ENCODE results near the gene AP3S2. TPM values are rescaled to one million over a fixed set of nuclear protein-coding genes. Genes with fewer than 3 reads are reported as not detected.
A peak's percentile ranks its signal among the peaks of the same experiment; 100 is the strongest.

AP3S2 gene
- total and polyA plus RNA-seq, 10 donors: 5.4 to 54.9 (median 33.8) TPM

DNA sequence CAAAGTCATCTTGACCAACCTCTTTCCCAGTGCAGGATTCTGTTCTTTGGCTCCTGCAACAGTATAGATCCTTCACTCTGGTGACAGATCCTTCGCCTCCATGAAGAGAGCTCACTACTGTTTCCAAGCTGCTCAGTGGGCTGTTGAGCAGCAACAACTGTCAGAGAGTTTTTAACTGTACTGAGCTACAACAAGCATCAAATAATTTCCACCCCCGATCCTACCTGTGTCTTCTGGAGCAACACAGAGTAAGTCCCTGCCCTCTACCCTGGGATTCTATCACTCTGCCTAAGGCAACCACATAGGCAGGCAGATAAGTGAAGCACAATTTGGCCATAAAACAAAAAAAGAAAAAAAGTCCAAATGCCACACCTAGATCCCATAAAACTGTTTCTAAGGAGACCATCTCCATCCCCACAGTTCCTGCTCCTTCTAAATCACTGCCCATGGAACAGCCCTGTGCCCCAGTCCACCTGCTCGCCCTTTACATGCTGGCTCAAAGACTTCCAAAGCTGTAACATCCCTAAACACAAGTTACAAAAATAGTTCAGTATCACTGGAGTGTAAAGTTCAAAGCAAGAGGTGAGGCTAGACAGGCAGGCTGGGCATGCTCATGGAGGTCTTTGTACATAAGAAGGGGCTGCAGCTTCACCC lies 41.3 kb downstream of the AP3S2 start:
- DNase-seq: no peak
- intact Hi-C loops (cut with DNase I; ENCODE audit: low total_unique reads): no loop called here
- Histone ChIP-seq H3K27ac (peak overlapping the region in 3 of 8 donors; percentile 32 to 72 (median 60)), H3K4me3 (no peak overlapping the region), H3K4me1 (peaks cover 0 to 54% (median 22%) of the 10 kb centered on the region in 6 donors), H3K36me3 (peaks cover 0 to 60% (median 15%) of the 10 kb centered on the region in 6 donors), H3K27me3 (replicated peaks in 1 of 7) (no peaks in the 10 kb centered on the region), H3K9me3 (no peaks in the 10 kb centered on the region)
- TF ChIP-seq CTCF (IDR thresholded peaks at IDR 0.05 in 8 of 11, conservative IDR thresholded peaks at IDR 0.05 in 3 of 11): no peak
- no peak for TF ChIP-seq POLR2A (IDR thresholded peaks at IDR 0.05)
- TF ChIP-seq POLR2AphosphoS5 (IDR thresholded peaks at IDR 0.05): no peak
- 94 to 97% (median 95%) methylated on average over 3 of the region's 3 CpGs for WGBS, 5 donors

- no peak for TF ChIP-seq POLR2A (IDR thresholded peaks at IDR 0.05)
- TF ChIP-seq POLR2AphosphoS5 (IDR thresholded peaks at IDR 0.05): no peak
- TF ChIP-seq CTCF (IDR thresholded peaks at IDR 0.05 in 8 of 11, conservative IDR thresholded peaks at IDR 0.05 in 3 of 11): no peak
- DNase-seq: no peak
- Histone ChIP-seq H3K27me3 (replicated peaks in 1 of 7) (no peaks in the 10 kb centered on the region), H3K9me3 (no peaks in the 10 kb centered on the region), H3K4me3 (no peak overlapping the region), H3K36me3 (peaks cover 0 to 58% (median 12%) of the 10 kb centered on the region in 6 donors), H3K27ac (peak overlapping the region in 5 of 8 donors; percentile 32 to 72 (median 55)), H3K4me1 (peaks cover 0 to 54% (median 22%) of the 10 kb centered on the region in 6 donors)
- intact Hi-C loops (cut with DNase I; ENCODE audit: low total_unique reads): no loop called here
- WGBS, 5 donors: 71 to 81% (median 77%) methylated on average over 5 of the region's 5 CpGs
These were observed 42.0 kb downstream of the AP3S2 start for GRCh38 chr15:89851673-89852341.

GRCh38 chr15:89848970-89849292 lies 44.9 kb downstream of the AP3S2 start:
- TF ChIP-seq POLR2A (IDR thresholded peaks at IDR 0.05): no peak
- no peak for TF ChIP-seq CTCF (IDR thresholded peaks at IDR 0.05 in 8 of 11, conservative IDR thresholded peaks at IDR 0.05 in 3 of 11)
- no peak for TF ChIP-seq POLR2AphosphoS5 (IDR thresholded peaks at IDR 0.05)
- Histone ChIP-seq H3K9me3 (no peaks in the 10 kb centered on the region), H3K27ac (peak overlapping the region in 6 of 8 donors; percentile 41 to 82 (median 77)), H3K4me1 (peaks cover 0 to 54% (median 22%) of the 10 kb centered on the region in 6 donors), H3K4me3 (peak overlapping the region in 1 of 8 donors; percentile 3), H3K27me3 (replicated peaks in 1 of 7) (no peaks in the 10 kb centered on the region), H3K36me3 (peaks cover 0 to 70% (median 19%) of the 10 kb centered on the region in 6 donors)
- intact Hi-C loops (cut with DNase I; ENCODE audit: low total_unique reads): no loop called here
- DNase-seq: no peak
- 78 to 91% (median 81%) methylated on average over 2 of the region's 2 CpGs for WGBS, 5 donors

GRCh38 chr15:89847101-89847500 lies 46.7 kb downstream of the AP3S2 start:
- Histone ChIP-seq H3K4me1 (peaks cover 0 to 45% (median 21%) of the 10 kb centered on the region in 6 donors), H3K36me3 (peaks cover 0 to 78% (median 15%) of the 10 kb centered on the region in 6 donors), H3K9me3 (no peaks in the 10 kb centered on the region), H3K27me3 (replicated peaks in 1 of 7) (no peaks in the 10 kb centered on the region), H3K27ac (no peak overlapping the region), H3K4me3 (no peak overlapping the region)
- no peak for TF ChIP-seq POLR2AphosphoS5 (IDR thresholded peaks at IDR 0.05)
- no peak for TF ChIP-seq CTCF (IDR thresholded peaks at IDR 0.05 in 8 of 11, conservative IDR thresholded peaks at IDR 0.05 in 3 of 11)
- TF ChIP-seq POLR2A (IDR thresholded peaks at IDR 0.05): no peak
- intact Hi-C loops (cut with DNase I; ENCODE audit: low total_unique reads): no loop called here
- no peak for DNase-seq
- 49 to 87% (median 71%) methylated on average over 2 of the region's 2 CpGs for WGBS, 5 donors

All from spleen (tissue), 11 donors.